Keratinocyte (primary cell): ENCODE data around the gene SPHK2. TPM values are rescaled to one million over a fixed set of nuclear protein-coding genes. Genes with fewer than 3 reads are reported as not detected.

ENCODE experiments used
- DNase-seq: peaks from one replicate; pipeline ENCODE4 v3.0.0-alpha.2; 2011; ENCODE audit warnings: low read depth, missing footprints, low spot score
- FAIRE-seq: peaks from 2 replicates; lab custom pipeline; 2011; peaks lifted over from hg19 to GRCh38; lab: Jason Lieb, UNC
- H2AFZ ChIP-seq: 2 replicates; pipeline ENCODE4 v1.6.0; 2012; ENCODE audit warnings: low read length, control low read depth, inconsistent platforms; ENCODE audit not compliant: control insufficient read depth
- H3K27ac ChIP-seq: 2 replicates; pipeline ENCODE4 v1.5.1; 2011; ENCODE audit warnings: low read length; ENCODE audit not compliant: control insufficient read depth, insufficient read depth
- H3K27me3 ChIP-seq: 3 replicates; pipeline ENCODE4 v1.6.0; 2011; ENCODE audit warnings: low read length; ENCODE audit not compliant: control insufficient read depth, insufficient read depth; ENCODE audit errors: extremely low read depth
- H3K36me3 ChIP-seq, 2 experiments: 2 replicates in 1 of 2; 3 replicates in 1 of 2; pipeline ENCODE4 v1.5.1; 2011; ENCODE audit warnings: low read length in 2 of 2, mild to moderate bottlenecking in 1 of 2; ENCODE audit not compliant: control insufficient read depth in 2 of 2, insufficient read depth in 2 of 2; ENCODE audit errors: extremely low read depth in 1 of 2
- H3K4me1 ChIP-seq: 3 replicates; pipeline ENCODE4 v1.5.1; 2011; ENCODE audit warnings: low read length; ENCODE audit not compliant: control insufficient read depth, insufficient read depth; ENCODE audit errors: extremely low read depth
- H3K4me2 ChIP-seq: 3 replicates; pipeline ENCODE4 v1.6.0; 2011; ENCODE audit warnings: low read depth, low read length; ENCODE audit not compliant: control insufficient read depth, insufficient read depth; ENCODE audit errors: extremely low read depth
- H3K4me3 ChIP-seq, 3 experiments: fragments of 200-600 bp in 1 of 3; sonication (generic) in 1 of 3; 2 replicates in 2 of 3; 3 replicates in 1 of 3; pipeline ENCODE4 v1.5.1; 2011 to 2016; ENCODE audit warnings: low read length in 3 of 3, mild to moderate bottlenecking in 3 of 3, control low read depth in 2 of 3, inconsistent platforms in 1 of 3, low read depth in 1 of 3, mixed read lengths in 1 of 3, mixed run types in 1 of 3, moderate library complexity in 1 of 3; ENCODE audit not compliant: control insufficient read depth in 2 of 3, insufficient read depth in 2 of 3; ENCODE audit errors: extremely low read depth in 1 of 3
- H3K79me2 ChIP-seq: 2 replicates; pipeline ENCODE4 v1.6.0; 2012; ENCODE audit warnings: low read length; ENCODE audit not compliant: control insufficient read depth, insufficient read depth
- H3K9ac ChIP-seq: 3 replicates; pipeline ENCODE4 v1.6.0; 2011; ENCODE audit warnings: low read length; ENCODE audit not compliant: control insufficient read depth, insufficient read depth; ENCODE audit errors: extremely low read depth
- H3K9me1 ChIP-seq: 3 replicates; pipeline ENCODE4 v1.6.0; 2011; ENCODE audit warnings: low read length; ENCODE audit not compliant: control insufficient read depth, insufficient read depth; ENCODE audit errors: extremely low read depth
- H3K9me3 ChIP-seq: 2 replicates; pipeline ENCODE4 v1.5.1; 2012; ENCODE audit warnings: low read depth, low read length; ENCODE audit not compliant: control insufficient read depth
- H4K20me1 ChIP-seq: 3 replicates; pipeline ENCODE4 v1.6.0; 2011; ENCODE audit warnings: low read length; ENCODE audit not compliant: control insufficient read depth, insufficient read depth; ENCODE audit errors: extremely low read depth
- CTCF ChIP-seq, 3 experiments: IDR thresholded peaks in 1 of 3; conservative IDR thresholded peaks in 1 of 3; optimal IDR thresholded peaks in 1 of 3; 2 replicates in 2 of 3; 3 replicates in 1 of 3; pipeline versions ENCODE3 to v1.5.1; 2011; ENCODE audit warnings: low read length in 3 of 3, mild to moderate bottlenecking in 3 of 3, moderate library complexity in 2 of 3, control low read depth in 1 of 3, inconsistent platforms in 1 of 3; ENCODE audit not compliant: insufficient read depth in 2 of 3; ENCODE audit errors: extremely low read depth in 1 of 3
- EZH2 ChIP-seq: IDR thresholded peaks from one replicate; pipeline ENCODE4 v1.6.1; 2012; ENCODE audit warnings: inconsistent platforms, mild to moderate bottlenecking, low read length, moderate library complexity
- dilution Hi-C: fragments of 300-500 bp; cut with MboI; formaldehyde crosslinking; loops from one replicate; pipeline ENCODE4 v1.7.0; 2020; ENCODE audit warnings: low sequenced_read_pairs; ENCODE audit not compliant: extremely low pct_ligation_motif_present
- polyA plus RNA-seq, 5 experiments: library from polyadenylated mRNA; depleted of rRNA in 3 of 5; stranded (reverse) in 3 of 5; stranded (forward) in 1 of 5; unstranded in 1 of 5; fragments of >200 nt; gene quantifications; 1 replicate in 1 of 5; 2 replicates in 3 of 5; 3 replicates in 1 of 5; pipeline versions ENCODE4 v1.2.1 to v1.2.3, GENCODE V29; 2011 to 2012; ENCODE audit warnings: missing spikeins in 2 of 5, low read depth in 1 of 5, low replicate concordance in 1 of 5

Gene SPHK2
- polyA plus RNA-seq, 1 donor (not counting 4 experiments of a cell fraction or from before 2014, with no cell fraction given) = 2.8 TPM

GRCh38 chr19:48674921-48675824 lies 55.9 kb downstream of the SPHK2 start:
- H2AFZ ChIP-seq = no peak overlapping the region
- no peaks in the 10 kb centered on the region for H3K36me3 ChIP-seq
- H3K4me2 ChIP-seq = no peak overlapping the region
- TF ChIP-seq CTCF (optimal IDR thresholded peaks at IDR 0.05 in 1 of 3, IDR thresholded peaks at IDR 0.05 in 1 of 3, conservative IDR thresholded peaks at IDR 0.05 in 1 of 3; ENCODE audit: extremely low read depth in 1 of 3, insufficient read depth in 2 of 3, low read length in 3 of 3) = peak; percentile 71 to 93 (median 73)
- no peak for TF ChIP-seq EZH2
- no peaks in the 10 kb centered on the region for H3K4me1 ChIP-seq
- no peaks in the 10 kb centered on the region for H3K9me3 ChIP-seq
- H3K9ac ChIP-seq = no peak overlapping the region
- H3K9me1 ChIP-seq = no peaks in the 10 kb centered on the region
- H3K27ac ChIP-seq = no peak overlapping the region
- peak; percentile 63 for FAIRE-seq
- dilution Hi-C loops = no loop called here
- no peaks in the 10 kb centered on the region for H3K27me3 ChIP-seq
- no peak overlapping the region for H3K4me3 ChIP-seq
- DNase-seq = no peak
- H3K79me2 ChIP-seq = no peaks in the 10 kb centered on the region
- no peaks in the 10 kb centered on the region for H4K20me1 ChIP-seq

- Histone ChIP-seq H3K4me3 (no peak overlapping the region), H3K4me1 (no peaks in the 10 kb centered on the region), H3K27me3 (no peaks in the 10 kb centered on the region), H3K27ac (no peak overlapping the region), H3K79me2 (no peaks in the 10 kb centered on the region), H3K36me3 (no peaks in the 10 kb centered on the region), H4K20me1 (no peaks in the 10 kb centered on the region), H3K9me1 (no peaks in the 10 kb centered on the region), H2AFZ (no peak overlapping the region), H3K9ac (no peak overlapping the region), H3K9me3 (no peaks in the 10 kb centered on the region), H3K4me2 (no peak overlapping the region)
- no peak for DNase-seq
- dilution Hi-C loops = no loop called here
- TF ChIP-seq CTCF (optimal IDR thresholded peaks at IDR 0.05 in 1 of 3, IDR thresholded peaks at IDR 0.05 in 1 of 3, conservative IDR thresholded peaks at IDR 0.05 in 1 of 3; ENCODE audit: extremely low read depth in 1 of 3, insufficient read depth in 2 of 3, low read length in 3 of 3) (no peak), EZH2 (no peak)
- FAIRE-seq = no peak
Measured at GRCh38 chr19:48676487-48676886, 57.2 kb downstream of the SPHK2 start.
